GM03348 (cell line): ENCODE data around the gene PTPRN2.

Source experiments
- DNase-seq: peaks from one replicate; pipeline ENCODE4 v3.0.0; 2012; ENCODE audit warnings: low spot score

Gene PTPRN2

DNA sequence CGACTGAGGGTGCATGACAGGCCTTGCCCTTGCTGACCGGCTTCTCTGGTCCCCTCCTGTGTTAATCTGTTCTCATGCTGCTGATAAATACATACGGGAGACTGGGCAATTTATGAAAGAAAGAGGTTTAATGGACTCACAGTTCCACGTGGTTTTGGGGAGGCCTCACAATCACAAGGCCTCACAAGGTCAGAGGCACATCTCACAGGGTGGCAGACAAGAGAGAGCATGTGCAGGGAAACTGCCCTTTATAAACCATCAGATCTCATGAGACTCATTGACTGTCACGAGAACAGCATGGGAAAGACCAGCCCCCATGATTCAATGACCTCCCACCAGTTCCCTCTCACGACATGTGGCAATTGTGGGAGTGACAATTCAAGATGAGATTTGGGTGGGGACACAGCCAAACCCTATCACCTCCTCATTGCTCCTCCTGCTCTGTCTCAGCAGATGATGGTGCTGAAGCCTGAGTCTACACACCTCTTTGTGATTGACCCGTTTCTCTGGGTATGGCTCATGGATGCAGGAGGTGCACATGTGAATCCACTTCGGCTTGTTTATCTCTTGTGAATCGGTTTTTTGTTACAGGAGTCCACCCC, 703.1 kb downstream of the PTPRN2 start:
- no peak for DNase-seq

DNA sequence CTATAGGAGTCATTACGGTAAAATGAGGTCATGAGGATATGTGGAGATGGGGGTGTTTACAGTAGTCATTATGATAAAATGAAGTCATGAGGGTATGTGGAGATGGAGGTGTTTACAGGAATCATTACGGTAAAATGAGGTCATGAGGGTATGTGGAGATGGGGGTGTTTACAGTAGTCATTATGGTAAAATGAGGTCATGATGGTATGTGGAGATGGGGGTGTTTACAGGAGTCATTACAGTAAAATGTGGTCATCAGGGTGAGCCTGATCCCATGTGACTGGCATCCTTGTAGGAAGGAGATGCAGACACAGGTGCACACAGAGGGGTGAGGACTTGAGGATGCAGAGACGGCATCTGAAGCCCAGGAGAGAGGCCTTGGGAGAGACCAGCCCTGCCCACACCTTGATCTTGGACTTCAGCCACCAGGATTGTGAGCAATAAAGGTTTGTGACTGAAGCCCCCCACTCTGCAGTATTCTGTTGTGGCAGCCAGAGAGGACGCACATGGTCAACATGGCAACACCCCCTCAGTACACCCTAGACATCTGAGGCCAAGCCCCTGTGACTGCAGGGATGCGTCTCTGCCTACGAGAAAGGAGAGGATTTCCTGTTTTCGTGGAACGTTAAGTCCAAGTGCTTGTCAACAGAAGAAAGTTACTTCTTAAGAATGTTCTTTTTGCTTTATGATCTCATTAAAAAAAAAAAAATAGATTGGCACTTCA, 706.4 kb downstream of the PTPRN2 start:
- DNase-seq = no peak

DNA sequence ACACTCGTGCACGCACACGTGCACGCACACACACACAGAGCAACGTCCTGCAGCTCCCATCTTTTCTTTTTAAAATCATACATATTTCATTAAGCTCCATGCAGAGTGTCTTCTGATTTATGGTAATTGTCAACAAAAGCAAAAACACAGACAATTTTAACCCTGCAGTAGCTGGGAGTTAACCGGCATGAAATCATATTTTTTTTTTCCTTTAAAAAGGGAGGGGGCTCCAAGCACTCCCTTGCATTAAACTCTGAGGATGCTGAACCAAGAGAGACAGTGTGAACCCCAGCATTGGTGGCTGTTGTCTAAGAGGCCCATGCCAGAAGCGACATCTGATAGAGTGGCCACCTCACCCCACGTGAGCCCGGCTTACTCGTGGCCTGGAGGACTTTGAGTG, 708.2 kb downstream of the PTPRN2 start:
- DNase-seq = no peak

- no peak for DNase-seq
Observed at GRCh38 chr7:157877298-157878090, 710.1 kb downstream of the PTPRN2 start.

- DNase-seq = no peak
Observed at GRCh38 chr7:157876469-157877285, 710.9 kb downstream of the PTPRN2 start.

DNA sequence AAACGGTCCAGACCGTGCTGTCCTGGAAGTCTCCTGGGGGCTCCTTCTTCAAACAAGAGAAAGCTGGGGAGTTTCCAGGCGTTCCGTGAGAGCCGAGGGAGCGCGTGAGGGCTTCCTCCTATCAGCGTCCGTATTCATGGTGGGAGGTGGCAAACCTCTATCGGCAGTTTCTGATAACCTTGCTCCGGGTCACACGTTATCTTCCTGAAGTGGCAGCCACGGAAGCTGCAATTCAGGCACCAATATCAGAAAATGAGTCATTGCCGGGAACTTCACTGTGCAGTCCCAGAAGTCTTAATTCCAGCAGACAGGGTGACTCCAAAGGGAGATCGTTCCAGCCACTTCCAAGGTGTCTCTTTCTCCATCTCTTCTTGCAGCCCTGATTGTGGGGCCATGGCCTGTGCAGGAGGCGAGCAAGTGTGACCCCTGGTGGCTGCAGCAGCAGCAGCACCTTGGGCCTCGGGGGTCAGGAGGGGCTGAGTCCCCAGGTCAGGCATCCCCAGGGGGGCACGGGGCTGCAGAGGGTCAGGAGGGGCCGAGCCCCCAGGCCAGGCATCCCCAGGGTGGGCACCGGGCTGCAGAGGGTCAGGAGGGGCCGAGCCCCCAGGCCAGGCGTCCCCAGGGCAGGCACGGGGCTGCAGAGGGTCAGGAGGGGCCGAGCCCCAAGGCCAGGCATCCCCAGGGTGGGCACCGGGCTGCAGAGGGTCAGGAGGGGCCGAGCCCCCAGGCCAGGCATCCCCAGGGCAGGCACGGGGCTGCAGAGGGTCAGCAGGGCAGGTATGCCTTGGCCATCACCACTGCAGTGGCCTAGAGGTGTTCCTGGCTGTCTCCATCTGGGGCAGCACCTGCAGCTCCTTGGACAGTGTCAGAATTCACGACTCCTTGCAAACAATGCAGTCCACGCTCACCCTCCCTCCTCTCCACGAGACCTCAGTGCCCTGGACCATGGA, 712.1 kb downstream of the PTPRN2 start:
- DNase-seq = no peak

DNA sequence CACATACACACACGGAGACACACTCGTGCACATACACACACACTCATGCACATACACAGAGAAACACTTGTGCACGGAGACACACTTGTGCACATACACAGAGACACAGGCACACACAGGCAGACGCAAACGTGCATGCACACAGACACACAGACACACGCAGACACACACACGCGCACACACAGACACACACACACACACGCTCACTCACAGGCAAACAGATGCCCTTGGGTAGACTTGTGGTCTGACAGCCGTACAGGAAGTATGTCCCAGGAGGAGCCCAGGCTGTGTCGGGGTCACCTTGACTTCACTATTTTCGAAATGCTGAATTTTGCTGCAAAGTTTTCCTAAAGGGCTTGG, 712.8 kb downstream of the PTPRN2 start:
- DNase-seq = no peak

- no peak for DNase-seq
Observed at GRCh38 chr7:157874208-157874816, 713.3 kb downstream of the PTPRN2 start.

DNA sequence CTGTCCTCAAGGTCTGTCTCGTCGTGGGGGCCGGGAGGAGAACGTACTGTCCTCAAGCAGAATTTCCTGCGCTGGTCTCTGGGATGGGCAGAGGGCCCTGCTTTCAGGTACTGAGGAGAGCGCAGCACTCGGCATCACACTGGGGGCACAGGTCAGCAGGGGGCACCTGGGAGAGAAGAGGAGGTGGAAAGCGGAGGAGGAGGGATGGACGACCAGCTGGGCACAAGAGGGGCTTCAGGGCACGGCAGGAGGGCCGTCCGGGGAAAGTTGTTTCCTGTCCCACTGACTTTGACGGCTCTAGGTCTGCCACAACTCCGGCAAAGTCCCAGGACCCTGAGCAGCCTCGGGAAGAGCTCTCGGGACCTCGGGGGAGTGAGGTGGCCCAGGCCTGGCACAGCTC, 714.0 kb downstream of the PTPRN2 start:
- DNase-seq = no peak

- DNase-seq = no peak
Observed at GRCh38 chr7:157873181-157873580, 714.4 kb downstream of the PTPRN2 start.

- no peak for DNase-seq
Observed at GRCh38 chr7:157872447-157872846, 715.2 kb downstream of the PTPRN2 start.

GRCh38 chr7:157871681-157872080, 715.9 kb downstream of the PTPRN2 start:
- DNase-seq = no peak

GRCh38 chr7:157870644-157871290, 716.9 kb downstream of the PTPRN2 start:
- no peak for DNase-seq

DNA sequence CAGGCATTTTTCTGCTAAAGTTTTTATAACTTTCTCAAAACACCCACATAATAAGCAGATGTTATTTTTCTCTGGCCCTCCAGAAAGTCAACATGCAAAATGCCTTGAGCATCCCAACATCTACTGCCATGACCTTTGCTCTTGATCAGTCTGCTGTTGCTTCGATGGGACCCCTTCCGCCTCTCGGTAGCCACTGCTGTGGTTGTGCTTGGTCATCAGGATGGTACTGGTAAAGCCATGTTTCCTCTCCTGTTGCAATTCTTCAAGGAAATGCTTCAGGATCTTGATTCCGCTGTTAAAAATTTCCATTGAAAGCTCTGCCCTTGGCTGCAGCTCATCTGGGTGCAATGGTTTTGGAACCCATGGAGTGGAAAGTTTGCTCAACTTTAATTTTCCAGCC, 717.8 kb downstream of the PTPRN2 start:
- no peak for DNase-seq

DNA sequence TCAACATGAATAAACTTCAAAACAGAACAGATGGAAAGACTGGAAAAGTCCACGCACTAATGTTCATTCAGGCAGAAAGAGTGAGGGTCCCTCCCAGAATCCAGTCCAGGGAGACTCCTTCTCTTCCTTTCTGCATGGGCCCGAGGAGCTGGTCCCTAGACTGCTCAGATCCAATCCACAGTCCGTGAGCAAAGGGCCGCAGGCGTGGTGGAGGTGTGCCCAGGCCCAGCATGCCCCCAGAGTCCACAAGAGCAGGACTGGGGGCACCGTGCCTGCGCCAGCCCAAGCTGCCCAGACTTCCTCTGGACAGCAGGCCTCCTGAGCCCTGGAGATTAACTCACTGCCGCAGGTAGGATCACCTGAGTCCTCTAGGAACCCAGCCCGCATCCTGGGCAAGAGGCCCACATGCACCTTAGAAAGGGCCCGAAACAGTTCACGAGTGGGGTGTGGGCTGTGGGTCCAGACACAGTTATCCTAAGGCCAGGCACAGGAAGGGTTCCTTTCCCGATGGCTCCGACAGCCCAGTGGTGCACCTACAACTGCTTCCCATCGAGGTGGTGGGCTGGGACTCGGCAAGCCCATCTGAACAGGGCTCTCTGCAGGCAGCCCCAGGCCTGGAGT, 719.8 kb downstream of the PTPRN2 start:
- DNase-seq = no peak

GRCh38 chr7:157866336-157866924, 721.2 kb downstream of the PTPRN2 start:
- DNase-seq = no peak

- DNase-seq = no peak
Observed at GRCh38 chr7:157865351-157866165, 722.1 kb downstream of the PTPRN2 start.

DNA sequence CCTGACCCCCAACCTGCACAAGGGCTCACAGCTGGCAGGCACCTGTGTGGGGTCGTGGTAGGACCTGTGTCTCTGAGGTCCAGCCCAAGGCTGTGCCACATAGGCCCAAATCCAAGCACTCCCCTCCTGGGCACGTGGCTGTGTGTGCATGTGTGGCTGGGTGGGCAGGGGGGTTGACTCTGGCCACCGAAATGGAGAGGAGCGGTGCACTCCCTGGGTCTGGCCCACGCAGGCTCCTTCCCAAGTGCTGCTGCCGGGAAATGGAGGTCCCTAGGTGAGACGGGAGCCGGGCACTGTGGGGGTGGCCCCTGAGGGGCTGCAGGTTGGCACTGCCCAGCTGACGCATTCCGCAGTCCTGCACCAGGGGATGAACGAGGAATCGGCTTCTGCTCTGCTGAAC, 722.7 kb downstream of the PTPRN2 start:
- DNase-seq = no peak
